Transverse colon (tissue), 3 donors: ENCODE data around the gene MYOF.

Experiments used
- POLR2A ChIP-seq: fragments of 450-650 bp; IDR thresholded peaks from one replicate; pipeline ENCODE4 v1.6.1; 2016; ENCODE audit warnings: antibody characterized with exemption, mild to moderate bottlenecking, moderate library complexity
- TF ChIP-seq, protein P1 (sequence below), 5 experiments: fragments of 200-600 bp in 3 of 5; fragments of 450-650 bp in 2 of 5; sonication (generic) in 3 of 5; IDR thresholded peaks; 1 replicate in 2 of 5; 2 replicates in 3 of 5; pipeline ENCODE4 v1.5.1; 2016 to 2017; ENCODE audit warnings: antibody characterized with exemption in 5 of 5, inconsistent platforms in 3 of 5, mild to moderate bottlenecking in 2 of 5, moderate library complexity in 1 of 5

DNA sequence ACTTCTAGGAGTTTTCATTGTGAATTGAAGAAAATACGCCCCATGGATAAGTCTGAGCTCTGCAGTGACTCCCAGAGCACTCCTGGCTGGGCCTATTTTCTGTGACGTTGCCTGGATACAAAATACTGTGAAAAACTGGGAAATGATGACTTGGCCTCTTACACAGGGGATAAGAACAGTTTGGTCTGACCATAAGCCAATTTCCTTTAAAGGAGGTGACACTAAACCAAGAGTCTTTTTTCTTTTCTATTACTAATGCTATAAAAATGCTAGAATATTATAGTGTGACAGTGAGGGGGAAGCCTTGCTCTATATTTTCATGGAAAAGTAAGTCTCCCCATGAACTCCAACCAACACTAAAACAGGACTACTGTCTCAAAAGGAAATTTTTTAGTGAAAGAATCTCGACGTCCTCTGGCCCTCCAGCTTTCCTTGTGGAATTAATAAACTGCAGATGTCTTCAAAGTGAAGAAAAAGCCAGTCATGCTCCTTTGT is 45.5 kb downstream of the MYOF start:
- TF ChIP-seq, protein P1, sequence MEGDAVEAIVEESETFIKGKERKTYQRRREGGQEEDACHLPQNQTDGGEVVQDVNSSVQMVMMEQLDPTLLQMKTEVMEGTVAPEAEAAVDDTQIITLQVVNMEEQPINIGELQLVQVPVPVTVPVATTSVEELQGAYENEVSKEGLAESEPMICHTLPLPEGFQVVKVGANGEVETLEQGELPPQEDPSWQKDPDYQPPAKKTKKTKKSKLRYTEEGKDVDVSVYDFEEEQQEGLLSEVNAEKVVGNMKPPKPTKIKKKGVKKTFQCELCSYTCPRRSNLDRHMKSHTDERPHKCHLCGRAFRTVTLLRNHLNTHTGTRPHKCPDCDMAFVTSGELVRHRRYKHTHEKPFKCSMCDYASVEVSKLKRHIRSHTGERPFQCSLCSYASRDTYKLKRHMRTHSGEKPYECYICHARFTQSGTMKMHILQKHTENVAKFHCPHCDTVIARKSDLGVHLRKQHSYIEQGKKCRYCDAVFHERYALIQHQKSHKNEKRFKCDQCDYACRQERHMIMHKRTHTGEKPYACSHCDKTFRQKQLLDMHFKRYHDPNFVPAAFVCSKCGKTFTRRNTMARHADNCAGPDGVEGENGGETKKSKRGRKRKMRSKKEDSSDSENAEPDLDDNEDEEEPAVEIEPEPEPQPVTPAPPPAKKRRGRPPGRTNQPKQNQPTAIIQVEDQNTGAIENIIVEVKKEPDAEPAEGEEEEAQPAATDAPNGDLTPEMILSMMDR (IDR thresholded peaks at IDR 0.05) = no peak
- no peak for TF ChIP-seq POLR2A
